ENCODE data around the gene CASKIN2. TPM values are rescaled to one million over a fixed set of nuclear protein-coding genes. Genes with fewer than 3 reads are reported as not detected.

Gene CASKIN2, protein sequence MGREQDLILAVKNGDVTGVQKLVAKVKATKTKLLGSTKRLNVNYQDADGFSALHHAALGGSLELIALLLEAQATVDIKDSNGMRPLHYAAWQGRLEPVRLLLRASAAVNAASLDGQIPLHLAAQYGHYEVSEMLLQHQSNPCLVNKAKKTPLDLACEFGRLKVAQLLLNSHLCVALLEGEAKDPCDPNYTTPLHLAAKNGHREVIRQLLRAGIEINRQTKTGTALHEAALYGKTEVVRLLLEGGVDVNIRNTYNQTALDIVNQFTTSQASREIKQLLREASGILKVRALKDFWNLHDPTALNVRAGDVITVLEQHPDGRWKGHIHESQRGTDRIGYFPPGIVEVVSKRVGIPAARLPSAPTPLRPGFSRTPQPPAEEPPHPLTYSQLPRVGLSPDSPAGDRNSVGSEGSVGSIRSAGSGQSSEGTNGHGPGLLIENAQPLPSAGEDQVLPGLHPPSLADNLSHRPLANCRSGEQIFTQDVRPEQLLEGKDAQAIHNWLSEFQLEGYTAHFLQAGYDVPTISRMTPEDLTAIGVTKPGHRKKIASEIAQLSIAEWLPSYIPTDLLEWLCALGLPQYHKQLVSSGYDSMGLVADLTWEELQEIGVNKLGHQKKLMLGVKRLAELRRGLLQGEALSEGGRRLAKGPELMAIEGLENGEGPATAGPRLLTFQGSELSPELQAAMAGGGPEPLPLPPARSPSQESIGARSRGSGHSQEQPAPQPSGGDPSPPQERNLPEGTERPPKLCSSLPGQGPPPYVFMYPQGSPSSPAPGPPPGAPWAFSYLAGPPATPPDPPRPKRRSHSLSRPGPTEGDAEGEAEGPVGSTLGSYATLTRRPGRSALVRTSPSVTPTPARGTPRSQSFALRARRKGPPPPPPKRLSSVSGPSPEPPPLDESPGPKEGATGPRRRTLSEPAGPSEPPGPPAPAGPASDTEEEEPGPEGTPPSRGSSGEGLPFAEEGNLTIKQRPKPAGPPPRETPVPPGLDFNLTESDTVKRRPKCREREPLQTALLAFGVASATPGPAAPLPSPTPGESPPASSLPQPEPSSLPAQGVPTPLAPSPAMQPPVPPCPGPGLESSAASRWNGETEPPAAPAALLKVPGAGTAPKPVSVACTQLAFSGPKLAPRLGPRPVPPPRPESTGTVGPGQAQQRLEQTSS (N-terminal part only)
- 30.0 and 30.4 TPM in 2 replicates for total RNA-seq (2022)
- percentile 47 among the genes with signal in this experiment for Bru-seq, nascent RNA
- BruChase-seq, experiment 1, labeled RNA remaining after a 6-hour chase = percentile 55 among the genes with signal in this experiment
- percentile 59 among the genes with signal in this experiment for BruChase-seq, experiment 2, labeled RNA remaining after a 2-hour chase
- long read RNA-seq, partial matches to known transcripts = 8 of 22 reads
- long read RNA-seq, other reads (novel, unspliced or antisense) = 14 of 22 reads

DNA sequence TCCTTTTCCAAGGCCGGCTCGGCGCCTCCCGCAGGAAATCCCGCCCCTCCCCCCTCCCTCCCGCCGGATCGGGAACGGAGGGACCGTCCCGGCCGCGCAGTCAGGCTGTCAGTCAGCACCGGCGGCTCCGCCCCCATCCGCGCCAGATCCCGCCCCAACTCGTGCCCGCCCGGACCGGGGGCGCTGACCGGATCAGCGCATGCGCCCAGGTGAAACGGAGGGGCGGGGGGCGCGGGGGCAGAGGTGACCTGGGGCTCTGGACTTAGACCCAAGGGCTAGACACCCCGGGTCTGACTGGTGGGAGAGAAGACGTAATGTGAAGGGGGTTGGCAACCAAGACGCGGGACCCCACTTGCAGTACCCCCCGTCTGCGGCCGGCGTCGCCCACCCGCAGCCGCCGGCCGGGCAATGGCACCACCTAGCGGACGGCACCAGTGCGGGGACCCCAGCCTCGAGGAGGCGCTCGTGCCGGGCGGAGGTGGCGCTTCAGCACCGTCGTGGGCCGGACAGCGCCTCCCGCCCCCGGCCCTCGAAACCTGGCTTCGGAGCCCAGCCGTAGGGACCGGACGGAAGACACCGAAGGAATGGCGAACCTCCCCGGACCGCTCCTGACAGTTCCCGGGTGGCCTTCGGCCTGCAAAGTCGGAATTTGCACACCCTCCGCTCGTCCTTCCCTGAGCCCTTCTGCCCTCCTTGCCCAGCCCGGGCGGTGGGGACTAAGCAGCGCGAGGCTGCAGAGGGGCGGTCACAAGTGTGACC lies at the start of gene CASKIN2:
Gene CASKIN2, minus strand, starts transcription at position 42 of the 759 bp plus-strand sequence. CDS start 1,733 bp downstream, outside the sequence.
- H3K9me3 Mint-ChIP-seq (ENCODE audit: low read depth, unreplicated experiment) = no peaks in the 10 kb centered on the region
- peaks cover 38% of the 10 kb centered on the region for H3K4me1 Mint-ChIP-seq (ENCODE audit: low read depth, unreplicated experiment)
- CTCF ChIA-PET = interaction anchor here (0.8 to 1.6 kb wide), 10 partner anchors 10 to 117 kb away, joined by 3 to 23 read pairs (median 5); partner anchors contain the start of genes LLGL2, SMIM5 and TMEM94
- BruUV-seq (replicated peaks) = no TSS peak
- TF ChIP-seq, protein P1, sequence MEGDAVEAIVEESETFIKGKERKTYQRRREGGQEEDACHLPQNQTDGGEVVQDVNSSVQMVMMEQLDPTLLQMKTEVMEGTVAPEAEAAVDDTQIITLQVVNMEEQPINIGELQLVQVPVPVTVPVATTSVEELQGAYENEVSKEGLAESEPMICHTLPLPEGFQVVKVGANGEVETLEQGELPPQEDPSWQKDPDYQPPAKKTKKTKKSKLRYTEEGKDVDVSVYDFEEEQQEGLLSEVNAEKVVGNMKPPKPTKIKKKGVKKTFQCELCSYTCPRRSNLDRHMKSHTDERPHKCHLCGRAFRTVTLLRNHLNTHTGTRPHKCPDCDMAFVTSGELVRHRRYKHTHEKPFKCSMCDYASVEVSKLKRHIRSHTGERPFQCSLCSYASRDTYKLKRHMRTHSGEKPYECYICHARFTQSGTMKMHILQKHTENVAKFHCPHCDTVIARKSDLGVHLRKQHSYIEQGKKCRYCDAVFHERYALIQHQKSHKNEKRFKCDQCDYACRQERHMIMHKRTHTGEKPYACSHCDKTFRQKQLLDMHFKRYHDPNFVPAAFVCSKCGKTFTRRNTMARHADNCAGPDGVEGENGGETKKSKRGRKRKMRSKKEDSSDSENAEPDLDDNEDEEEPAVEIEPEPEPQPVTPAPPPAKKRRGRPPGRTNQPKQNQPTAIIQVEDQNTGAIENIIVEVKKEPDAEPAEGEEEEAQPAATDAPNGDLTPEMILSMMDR (IDR thresholded peaks at IDR 0.05; ENCODE audit: unreplicated experiment) = peak; percentile 96
- peak within 1 kb of the TSS; percentile 77 for H3K4me3 Mint-ChIP-seq (ENCODE audit: low read depth, unreplicated experiment)
- no peak within 1 kb of the TSS for H3K27ac Mint-ChIP-seq (ENCODE audit: unreplicated experiment)
- peak; percentile 97 for DNase-seq
- no peaks in the 10 kb centered on the region for H3K27me3 Mint-ChIP-seq (ENCODE audit: unreplicated experiment)
- intact Hi-C loops (cut with micrococcal nuclease; ENCODE audit: unreplicated experiment) = loop anchor here (5.0 kb wide), 2 partner anchors 72 to 88 kb away; partner anchors contain the start of gene MYO15B
- peaks cover 69% of the 10 kb centered on the region for H3K36me3 Mint-ChIP-seq (ENCODE audit: insufficient read depth, unreplicated experiment)

DNA sequence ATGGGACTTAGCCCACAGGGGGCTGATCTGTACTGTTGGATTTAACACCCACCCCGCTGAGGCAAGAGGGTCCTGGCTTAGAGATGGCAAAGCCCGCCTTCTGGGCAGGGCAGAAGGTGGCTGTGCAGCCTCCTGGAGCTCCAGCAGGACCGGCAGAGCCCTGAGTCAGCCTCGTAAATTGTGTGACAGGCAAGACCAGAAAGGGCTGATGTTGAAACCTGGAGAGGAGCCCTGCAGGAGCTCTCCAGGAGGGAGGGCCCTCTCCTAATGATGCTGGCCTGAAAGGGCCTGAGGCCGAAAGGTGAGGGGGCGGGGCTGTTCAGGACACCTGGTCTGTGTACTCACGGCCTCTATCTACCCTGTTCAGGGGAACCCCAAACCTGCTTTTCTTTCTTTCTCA lies 49.7 kb upstream of the CASKIN2 start:
- TF ChIP-seq, protein P1 (IDR thresholded peaks at IDR 0.05; ENCODE audit: unreplicated experiment) = no peak
- Mint-ChIP-seq H3K27me3 (ENCODE audit: unreplicated experiment) (no peaks in the 10 kb centered on the region), H3K4me1 (ENCODE audit: low read depth, unreplicated experiment) (no peaks in the 10 kb centered on the region), H3K4me3 (ENCODE audit: low read depth, unreplicated experiment) (no peak overlapping the region), H3K36me3 (ENCODE audit: insufficient read depth, unreplicated experiment) (peaks cover 67% of the 10 kb centered on the region), H3K27ac (ENCODE audit: unreplicated experiment) (no peak overlapping the region), H3K9me3 (ENCODE audit: low read depth, unreplicated experiment) (no peaks in the 10 kb centered on the region)
- intact Hi-C loops (cut with micrococcal nuclease; ENCODE audit: unreplicated experiment) = no loop called here
- no peak for DNase-seq
- no TSS peak for BruUV-seq (replicated peaks)
- CTCF ChIA-PET = interaction anchor here (0.5 to 0.6 kb wide), 2 partner anchors 38 to 253 kb away, joined by 3 read pairs; no protein-coding TSS in a partner anchor

DNA sequence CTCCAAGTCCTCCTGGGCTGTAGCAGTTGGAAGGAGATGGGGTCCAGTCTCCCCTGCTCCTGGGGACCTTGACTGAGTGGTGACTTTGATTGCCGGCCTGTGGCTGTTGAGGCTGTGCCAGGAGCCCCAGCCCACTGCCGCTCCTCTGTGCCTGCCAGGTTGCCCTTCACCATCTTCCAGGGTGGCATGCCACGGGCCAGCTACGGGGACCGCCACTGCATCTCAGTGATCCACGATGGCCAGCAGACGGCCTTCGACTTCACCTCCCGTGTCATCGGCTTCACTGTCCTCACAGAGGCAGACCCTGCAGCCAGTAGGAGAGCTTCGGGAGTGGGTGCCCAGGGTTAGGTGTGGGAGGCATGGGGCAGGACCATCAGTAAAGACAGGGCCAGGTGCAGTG lies 48.9 kb upstream of the CASKIN2 start:
- Mint-ChIP-seq H3K27ac (ENCODE audit: unreplicated experiment) (no peak overlapping the region), H3K9me3 (ENCODE audit: low read depth, unreplicated experiment) (no peaks in the 10 kb centered on the region), H3K36me3 (ENCODE audit: insufficient read depth, unreplicated experiment) (peaks cover 72% of the 10 kb centered on the region), H3K4me1 (ENCODE audit: low read depth, unreplicated experiment) (peaks cover 5% of the 10 kb centered on the region), H3K27me3 (ENCODE audit: unreplicated experiment) (no peaks in the 10 kb centered on the region), H3K4me3 (ENCODE audit: low read depth, unreplicated experiment) (no peak overlapping the region)
- no peak for DNase-seq
- TF ChIP-seq, protein P1 (IDR thresholded peaks at IDR 0.05; ENCODE audit: unreplicated experiment) = no peak
- intact Hi-C loops (cut with micrococcal nuclease; ENCODE audit: unreplicated experiment) = no loop called here
- no TSS peak for BruUV-seq (replicated peaks)
- CTCF ChIA-PET = no interaction called here
